Inferior parietal cortex (tissue), 1 donor: ENCODE results near the gene CRTC2.
A peak's percentile ranks its signal among the peaks of the same experiment; 100 is the strongest.
"Not testable (repeated sequence)": the region's sequence is repeated elsewhere in the genome, so short reads cannot be mapped to it uniquely, and the experiment has no call there.

Experiments used
- DNase-seq: peaks from one replicate; pipeline ENCODE4 v3.0.0-alpha.2; 2016; ENCODE audit errors: extremely low spot score

CRTC2 gene, protein sequence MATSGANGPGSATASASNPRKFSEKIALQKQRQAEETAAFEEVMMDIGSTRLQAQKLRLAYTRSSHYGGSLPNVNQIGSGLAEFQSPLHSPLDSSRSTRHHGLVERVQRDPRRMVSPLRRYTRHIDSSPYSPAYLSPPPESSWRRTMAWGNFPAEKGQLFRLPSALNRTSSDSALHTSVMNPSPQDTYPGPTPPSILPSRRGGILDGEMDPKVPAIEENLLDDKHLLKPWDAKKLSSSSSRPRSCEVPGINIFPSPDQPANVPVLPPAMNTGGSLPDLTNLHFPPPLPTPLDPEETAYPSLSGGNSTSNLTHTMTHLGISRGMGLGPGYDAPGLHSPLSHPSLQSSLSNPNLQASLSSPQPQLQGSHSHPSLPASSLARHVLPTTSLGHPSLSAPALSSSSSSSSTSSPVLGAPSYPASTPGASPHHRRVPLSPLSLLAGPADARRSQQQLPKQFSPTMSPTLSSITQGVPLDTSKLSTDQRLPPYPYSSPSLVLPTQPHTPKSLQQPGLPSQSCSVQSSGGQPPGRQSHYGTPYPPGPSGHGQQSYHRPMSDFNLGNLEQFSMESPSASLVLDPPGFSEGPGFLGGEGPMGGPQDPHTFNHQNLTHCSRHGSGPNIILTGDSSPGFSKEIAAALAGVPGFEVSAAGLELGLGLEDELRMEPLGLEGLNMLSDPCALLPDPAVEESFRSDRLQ

DNA sequence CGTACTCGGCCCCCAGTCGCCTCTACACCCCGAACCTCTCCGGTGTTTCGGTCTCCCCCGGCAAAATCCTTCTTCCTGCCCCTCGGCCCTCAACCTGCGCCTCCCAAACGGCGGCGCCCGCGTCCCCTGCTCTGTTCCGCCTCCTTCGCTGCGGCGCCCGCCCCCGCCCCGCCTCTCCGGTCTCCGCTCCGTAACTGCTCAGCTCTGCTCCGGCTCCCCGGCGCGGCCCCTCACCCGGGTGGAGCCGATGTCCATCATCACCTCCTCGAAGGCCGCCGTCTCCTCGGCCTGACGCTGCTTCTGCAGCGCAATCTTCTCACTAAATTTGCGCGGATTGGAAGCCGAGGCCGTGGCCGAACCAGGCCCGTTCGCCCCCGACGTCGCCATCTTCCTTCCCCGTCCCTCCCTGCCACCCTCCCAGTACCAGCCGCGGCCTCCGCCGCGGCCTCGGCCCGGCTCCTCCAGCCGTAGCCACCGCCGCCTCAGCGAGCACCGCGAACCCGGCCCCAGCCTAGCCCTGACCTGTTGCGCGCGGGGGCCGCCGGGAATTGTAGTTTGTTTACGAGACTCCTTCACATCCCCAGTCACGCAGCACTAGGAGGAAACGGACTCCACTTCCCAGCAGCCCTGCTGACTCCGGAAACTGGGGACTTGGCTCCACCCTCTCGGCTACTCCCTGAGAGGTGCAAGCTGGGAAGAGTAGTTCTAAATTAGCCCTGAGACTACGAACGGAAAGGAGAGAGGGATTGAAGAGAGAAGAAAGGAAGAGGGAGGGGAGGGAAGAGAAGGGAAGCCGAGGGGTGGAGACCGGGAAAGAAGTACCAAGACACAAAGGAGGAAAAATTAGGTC is at the start of gene CRTC2:
Gene CRTC2, minus strand, starts transcription at position 502 of the 850 bp plus-strand sequence. Its CDS starts 115 bp downstream, at position 387.
- peak; percentile 99 for DNase-seq

DNA sequence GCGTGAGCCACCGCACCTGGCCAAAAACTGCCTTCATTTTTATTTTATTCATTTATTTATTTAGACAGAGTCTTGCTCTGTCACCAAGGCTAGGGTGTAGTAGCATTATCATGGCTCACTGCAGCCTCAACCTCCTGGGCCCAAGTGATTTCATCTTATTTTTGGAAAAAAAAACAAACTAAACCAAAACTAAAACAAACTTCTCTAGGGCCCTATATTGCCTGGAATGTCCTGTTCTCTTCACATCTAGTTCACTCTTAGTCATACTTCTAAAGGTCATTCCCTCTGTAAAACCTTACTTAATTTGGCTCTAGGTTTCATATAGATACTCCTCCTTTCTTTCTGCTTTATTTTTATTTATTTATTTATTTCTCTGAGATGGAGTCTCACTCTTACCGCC is 47.7 kb upstream of the CRTC2 start:
- DNase-seq, result no peak

DNA sequence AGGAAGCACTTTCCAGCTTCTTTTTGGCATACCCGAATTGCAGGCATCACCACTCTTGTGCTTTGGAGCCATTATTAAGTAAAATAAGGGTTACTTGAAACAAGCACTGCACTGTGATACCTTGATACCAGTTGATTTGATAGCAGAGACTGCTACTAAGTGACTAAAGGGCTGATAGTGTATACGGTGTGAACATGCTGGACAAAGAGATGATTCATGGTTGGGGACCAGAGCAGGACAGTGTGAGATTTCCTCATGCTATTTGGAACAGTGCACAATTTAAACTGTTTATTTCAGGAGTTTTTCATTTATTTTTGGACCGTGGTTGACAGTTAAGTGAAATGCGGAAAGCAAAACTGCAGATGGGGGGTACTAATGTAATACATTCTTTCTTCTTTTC is 42.0 kb upstream of the CRTC2 start:
- no peak for DNase-seq

DNA sequence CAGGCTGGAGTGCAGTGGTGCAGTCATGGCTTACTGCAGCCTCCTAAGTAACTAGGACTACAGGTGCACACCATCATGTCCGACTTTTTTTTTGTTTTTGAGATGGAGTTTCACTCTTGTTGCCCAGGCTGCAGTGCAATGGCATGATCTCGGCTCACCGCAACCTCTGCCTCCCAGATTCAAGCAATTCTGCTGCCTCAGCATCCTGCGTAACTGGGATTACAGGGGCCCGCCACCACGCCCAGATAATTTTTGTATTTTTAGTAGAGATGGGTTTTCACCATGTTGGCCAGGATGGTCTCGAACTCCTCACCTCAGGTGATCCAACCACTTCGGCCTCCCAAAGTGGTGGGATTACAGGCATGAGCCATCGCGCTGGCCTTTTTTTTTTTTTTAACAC is 38.5 kb upstream of the CRTC2 start:
- not testable (repeated sequence) for DNase-seq

DNA sequence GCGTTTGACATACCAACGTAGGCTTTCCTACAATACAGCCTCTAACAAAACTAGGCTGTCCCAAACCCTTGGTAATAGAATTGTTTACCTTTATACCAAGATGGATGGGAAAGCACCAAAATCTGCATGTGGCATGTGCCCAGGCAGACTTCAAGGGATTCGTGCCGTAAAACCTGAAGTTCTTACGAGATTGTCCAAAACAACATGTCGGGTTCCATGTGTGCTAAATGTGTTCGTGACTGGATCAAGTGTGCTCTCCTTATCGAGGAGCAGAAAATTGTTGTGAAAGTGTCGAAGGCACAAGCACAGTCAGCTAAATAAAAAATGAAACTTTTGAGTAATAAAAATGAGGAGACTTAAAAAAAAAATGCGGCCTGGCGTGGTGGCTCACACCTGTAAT is 37.2 kb upstream of the CRTC2 start:
- no peak for DNase-seq

DNA sequence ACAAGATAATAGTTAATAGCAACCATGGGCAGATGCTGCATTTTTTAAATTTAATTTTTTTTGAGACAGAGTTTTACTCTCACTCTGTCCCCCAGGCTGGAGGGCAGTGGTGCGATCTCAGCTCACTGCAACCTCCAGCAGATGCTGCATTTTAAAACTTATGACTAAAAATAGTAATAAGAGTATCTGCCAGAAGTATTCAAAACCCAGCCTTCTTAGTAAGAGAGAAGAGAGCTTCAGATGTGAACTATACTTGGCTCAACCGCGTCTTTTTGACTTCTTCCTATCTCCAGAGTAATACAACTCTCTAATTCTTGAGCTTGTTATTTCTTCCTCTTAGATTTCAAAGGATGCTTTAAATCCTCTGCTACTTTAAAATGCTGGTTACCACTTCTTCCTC is 36.8 kb upstream of the CRTC2 start:
- no peak for DNase-seq

DNA sequence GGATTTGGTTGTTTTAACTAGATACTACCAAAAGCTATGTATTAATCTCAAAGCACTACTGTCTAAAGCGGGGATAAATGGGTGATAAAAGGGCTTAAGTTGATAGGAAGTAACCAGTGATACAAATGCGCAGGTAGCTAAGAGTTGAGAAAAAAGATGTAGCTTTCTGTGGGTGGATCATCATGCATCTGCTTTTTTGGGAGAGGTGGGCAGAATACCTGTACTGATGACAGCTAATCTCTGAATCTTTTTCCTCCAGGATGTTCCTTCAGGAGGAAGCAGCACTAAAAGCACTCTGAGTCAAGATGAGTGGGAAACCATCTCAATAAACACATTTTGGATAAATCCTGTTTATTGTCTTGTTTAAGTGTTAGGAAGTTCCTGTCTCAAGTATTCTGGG is 33.4 kb upstream of the CRTC2 start:
- DNase-seq, result no peak

DNA sequence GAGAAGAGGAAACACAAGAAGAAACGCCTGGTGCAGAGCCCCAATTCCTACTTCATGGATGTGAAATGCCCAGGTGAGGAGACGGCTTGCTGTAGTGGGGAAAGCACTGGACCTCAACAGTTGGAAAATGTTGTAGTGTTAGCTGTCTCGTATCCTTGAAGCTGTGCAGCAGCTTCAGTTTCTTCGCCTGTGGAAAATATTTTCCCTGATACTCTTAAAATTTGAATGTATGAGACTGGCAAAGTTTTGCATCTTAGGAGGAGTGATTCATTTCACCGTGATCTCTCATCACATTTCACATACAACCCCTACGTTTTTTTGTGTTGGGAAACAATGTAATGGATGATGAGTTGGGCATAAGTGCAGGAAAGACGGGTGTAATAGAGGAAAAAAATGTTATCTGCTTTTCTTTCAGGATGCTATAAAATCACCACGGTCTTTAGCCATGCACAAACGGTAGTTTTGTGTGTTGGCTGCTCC is 32.8 kb upstream of the CRTC2 start:
- DNase-seq, result no peak

DNA sequence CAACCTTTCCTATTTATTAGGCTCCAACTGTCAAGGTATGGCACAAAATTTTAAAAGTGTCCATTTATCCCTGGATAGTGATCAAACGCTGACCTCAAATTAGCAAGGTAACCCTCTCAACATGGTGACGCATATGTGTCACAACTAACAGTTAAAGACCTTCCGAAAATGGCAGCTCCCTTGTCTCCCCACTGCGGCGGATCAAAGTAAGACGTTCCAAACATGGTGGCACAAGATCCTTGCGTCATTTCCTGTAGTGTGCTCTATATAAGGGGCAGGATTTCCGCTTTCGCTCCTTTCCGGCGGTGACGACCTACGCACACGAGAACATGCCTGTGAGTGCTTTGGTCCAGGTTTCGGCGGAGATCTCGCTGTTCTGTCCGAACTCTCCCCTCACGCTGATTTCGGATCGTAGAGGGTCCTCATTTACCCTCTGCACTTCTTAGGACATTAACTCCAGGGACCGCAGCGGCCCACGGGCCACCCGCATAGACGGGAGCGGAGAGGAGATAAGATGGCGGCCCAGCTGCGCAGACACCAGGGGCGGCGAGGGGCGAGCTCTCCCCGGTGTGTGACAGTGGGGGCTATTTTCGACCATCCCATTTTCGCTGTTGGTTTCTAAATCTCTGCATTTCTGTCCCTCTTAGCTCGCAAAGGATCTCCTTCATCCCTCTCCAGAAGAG is 32.2 kb upstream of the CRTC2 start, which contains the start of gene RPS27:
Gene RPS27, plus strand, starts transcription at position 295 of the 683 bp plus-strand sequence. Its CDS starts 35 bp downstream, at position 330.
- DNase-seq, result peak; percentile 99

DNA sequence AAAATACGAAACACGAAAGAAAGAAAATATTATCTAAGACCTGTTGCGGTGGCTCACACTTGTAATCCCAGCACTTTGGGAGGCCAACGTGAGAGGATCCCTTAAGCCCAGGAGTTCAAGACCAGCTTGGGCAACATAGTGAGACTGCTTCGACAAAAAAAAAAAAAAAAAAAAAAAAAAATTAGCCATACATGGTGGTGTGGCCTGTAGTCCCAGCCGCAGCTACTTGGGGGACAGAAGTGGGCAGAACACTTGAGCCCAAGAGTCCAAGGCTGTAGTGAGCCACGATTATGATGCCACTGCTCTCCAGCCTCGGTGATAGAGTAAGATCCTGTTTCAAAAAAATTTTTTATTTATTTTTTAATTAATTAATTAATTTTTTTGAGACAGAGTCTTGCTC is 29.2 kb upstream of the CRTC2 start:
- no peak for DNase-seq

DNA sequence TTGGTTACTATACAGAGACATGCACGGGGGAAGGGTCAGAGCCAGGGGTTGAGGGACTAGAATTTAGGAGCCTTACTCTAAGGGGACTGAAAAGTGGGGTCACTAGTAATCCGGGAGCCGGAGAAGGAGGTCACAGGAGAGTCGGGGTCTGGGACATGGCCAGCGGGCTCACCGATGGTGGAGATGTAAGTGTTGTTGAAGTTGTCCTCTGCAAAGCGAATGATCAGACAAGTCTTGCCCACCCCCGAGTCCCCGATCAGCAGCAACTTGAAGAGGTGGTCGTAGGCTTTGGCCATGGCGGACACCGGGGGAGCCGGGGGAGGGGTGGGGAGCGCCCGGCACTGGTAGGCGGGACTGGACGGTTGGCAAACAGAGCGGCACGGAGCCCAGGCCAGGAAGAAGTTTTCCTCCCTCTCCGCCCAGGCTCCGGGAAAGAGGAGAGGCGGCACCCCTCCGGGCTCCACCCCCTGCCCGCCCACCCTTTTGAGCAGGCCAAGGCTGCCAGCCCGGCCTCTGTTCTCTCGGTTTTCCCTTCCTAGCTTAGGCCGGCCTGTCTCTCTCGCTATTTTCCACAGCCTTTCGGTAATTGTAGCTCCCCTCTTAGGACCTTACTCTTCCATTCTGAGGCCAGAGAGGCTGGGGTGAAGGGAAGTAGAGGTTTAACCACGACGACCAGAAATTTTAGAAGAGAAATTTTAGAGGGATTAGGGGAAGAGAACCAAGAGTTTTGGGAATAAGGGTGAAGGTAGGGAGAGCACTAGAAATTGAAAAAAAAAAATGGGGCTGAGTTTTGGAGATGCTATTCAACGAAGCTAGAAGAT is 27.7 kb upstream of the CRTC2 start, which contains the start of gene RAB13:
Gene RAB13, minus strand, starts transcription at position 399 of the 821 bp plus-strand sequence. Its CDS starts 103 bp downstream, at position 296.
- no peak for DNase-seq

DNA sequence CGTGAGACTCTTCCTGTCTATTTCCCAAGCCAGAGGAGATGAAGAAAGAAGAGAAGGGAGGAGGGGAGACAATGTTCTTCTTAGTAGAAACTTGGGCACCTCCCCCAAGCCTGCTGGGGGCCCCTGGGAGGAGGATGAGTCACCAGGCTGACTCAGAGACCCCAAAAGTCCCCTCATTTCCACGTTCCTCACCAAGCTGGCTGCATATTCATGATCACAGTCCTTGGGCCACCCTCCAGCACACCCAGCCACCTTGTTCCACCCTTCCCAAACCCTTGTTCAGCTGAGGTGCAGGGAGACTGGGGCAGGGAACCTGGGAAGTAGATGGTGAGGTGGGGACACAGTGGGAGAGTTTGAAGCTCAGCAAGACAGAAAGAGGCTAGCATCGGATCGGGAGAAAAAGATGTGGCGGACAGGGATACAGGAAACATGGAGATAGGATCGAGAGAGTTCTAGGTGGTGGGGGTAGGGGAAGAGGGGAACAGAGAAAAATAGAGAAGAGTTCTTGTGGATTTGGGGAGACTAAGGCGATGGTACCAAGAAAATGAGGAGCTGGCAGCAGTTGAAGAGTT is 27.0 kb upstream of the CRTC2 start:
- no peak for DNase-seq

DNA sequence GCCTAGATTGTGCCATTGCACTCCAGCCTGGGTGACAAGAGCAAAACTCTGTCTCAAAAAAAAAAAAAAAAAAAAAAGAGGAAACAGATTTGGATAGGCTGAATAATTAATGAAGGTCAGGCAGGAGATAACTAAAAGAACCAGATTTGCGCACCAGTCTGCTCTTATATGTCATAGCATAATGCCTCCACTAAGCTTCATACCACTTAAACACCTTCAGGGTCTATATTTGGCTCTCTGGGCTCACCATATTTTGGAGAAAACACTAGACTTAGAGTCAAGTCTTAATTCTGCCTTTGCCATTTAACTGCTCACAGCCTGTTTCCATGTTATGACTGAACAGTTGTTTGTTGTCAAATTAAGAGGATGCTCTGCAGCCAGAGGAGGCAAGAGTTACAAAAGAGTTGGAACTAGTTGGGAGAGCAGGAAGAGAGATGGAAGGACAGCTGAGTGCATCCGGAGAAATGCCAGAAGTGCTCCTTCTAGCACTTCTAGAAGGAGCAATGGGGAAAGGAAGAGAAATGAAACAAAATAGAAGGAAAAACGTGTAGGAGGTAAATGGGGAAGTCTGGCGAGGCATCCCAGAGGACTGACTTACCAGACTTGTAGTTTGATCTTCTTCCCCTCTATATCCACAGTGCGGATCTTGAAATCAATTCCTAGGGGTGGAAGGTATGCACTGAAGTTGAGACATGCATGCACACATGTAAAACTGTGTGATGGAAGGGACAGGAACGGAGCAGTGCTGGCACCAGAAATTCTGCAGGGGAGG is 25.9 kb upstream of the CRTC2 start:
- DNase-seq, result no peak

DNA sequence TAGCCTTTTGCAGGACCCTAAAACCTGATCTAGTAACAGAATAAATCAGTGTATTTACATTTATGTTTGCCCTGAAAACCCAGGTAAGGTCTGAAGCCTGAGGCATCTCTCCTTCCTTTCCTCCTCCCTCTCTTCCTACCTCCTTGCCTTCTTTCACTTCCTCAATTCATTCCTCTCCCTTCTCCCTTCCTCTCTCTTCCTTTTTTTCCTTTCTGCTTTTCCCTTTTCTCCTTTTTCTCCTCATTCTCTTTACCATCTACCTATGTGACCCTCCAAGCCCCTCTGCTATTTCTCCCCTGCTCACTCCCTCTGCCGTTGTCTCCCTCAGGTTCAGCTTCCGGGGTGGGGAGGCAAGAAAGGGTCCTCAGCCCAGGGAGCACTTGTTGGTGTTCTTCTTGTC is 23.3 kb upstream of the CRTC2 start:
- not testable (repeated sequence) for DNase-seq

DNA sequence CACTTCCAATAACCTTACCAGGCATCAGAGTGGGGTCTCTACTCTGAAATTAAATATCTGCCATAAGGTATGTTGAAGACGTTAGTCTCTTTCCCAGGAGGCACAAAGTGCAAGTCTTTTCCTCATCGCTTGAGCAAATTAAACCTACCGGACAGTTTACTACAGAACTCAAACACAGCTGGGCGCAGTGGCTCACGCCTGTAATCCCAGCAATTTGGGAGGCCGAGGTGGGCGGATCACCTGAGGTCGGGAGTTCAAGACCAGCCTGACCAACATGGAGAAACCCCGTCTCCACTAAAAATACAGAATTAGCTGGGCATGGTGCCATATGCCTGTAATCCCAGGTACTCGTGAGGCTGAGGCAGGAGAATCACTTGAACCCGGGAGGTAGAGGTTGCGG is 20.7 kb upstream of the CRTC2 start:
- DNase-seq, result not testable (repeated sequence)

DNA sequence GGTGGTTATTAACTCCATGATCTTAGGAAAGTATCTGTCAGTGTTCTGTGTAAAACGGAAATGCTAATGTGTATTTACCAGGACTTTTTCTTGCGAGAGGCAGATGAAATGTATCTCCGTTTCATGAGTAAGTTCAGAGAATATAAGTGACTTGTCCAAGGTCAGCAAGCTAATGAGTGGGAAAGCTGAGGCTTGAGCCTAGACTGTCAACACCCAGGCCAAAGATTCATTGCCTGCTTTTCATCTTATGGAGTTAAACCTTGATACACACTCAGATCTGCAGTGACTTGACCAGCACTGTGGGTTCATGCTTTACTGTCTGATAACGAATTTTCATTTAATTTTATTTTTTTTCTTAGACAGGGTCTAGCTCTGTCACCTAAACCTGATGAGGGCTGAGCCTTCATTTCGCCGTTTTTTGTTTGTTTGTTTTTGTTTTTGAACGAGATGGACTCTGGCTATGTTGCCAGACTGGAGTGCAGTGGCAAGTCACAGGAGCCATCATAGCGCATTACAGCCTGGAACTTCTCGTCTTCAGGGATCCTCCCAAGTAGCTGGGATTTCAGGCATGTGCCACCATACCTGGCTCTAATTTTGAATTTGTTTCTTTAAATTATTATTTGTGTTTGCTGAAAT is 20.0 kb upstream of the CRTC2 start:
- DNase-seq, result no peak

DNA sequence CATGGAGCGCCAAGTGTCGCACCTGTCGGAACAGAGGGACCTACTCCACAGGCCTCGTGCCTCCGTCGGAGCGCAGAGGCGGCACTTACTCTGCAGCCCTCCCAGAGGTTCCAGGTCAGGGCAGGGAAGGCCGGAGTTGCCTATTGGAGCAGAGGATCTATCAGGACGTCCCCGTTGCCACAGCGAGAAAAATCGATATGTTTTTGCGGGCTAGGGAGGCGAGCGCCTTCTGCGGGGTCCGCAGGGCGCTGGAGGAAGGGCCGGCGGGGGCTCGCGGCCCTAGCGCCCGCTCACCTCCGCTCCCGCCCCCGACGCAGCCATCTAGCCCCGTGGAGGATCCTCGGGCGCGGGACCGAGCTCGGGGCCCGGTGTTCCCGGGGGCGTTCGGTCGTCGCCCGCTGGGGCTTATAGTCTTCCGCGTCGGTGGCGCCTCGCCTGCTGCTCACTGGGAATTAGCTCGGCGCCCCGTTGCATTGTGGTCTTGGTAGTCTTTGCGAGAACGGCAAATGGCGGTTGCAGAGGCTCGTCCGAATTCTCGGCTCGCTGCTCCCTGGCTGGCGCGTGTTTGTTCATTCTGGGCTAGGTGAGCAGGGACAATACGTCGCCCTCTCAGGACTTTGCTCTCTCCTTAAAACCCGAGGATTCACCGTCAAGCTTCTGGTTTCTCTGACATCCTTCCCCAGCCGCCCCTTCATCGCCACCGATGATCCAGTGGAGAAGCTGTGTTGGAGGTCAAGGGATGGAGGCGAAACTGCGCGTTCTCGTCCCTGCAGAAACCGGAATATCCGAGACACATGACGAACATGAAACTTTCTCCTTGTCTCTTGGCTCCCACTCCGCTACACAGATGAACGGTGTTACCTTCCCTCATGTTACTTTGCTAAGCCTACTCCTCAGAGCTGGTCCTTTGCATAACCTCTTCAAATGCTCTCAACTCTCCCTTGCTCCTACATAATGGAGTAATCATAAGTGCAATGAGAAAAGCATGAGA is 19.1 kb upstream of the CRTC2 start, which contains the start of gene JTB:
Gene JTB, minus strand, starts transcription at position 425 of the 991 bp plus-strand sequence. Its CDS starts 422 bp downstream, at position 3.
- peak; percentile 90 for DNase-seq
